HCT116 (cell line): ENCODE measurements around the gene LRRC15. TPM values are rescaled to one million over a fixed set of nuclear protein-coding genes. Genes with fewer than 3 reads are reported as not detected.

Experiments used
- ATAC-seq: fragments of 200-7000 bp; cut with Tn5 transposase; 2 replicates; pipeline ENCODE4 v1.9.1; 2020; ENCODE audit warnings: mild to moderate bottlenecking, moderate library complexity
- BruUV-seq: library from RNA; stranded (reverse); fragments of 400-500 nt; replicated peaks from 2 replicates; lab custom pipeline; 2021; lab: Mats Ljungman, UMichigan
- CTCF ChIA-PET: fragments of 300-600 bp; sonication (Branson Sonifier 250); formaldehyde crosslinking; loops from one replicate; lab custom pipeline; 2021; ENCODE audit warnings: antibody characterized with exemption; lab: Charles Lee
- POLR2A ChIA-PET: fragments of 300-600, 350-600 bp; sonication (Branson Sonifier 250); formaldehyde crosslinking; loops from one replicate; lab custom pipeline; 2021; ENCODE audit warnings: antibody characterized with exemption; lab: Charles Lee
- RAD21 ChIA-PET, 2 experiments: fragments of 300-600 bp; sonication (Branson Sonifier 250); formaldehyde crosslinking; loops; one replicate each; lab custom pipeline; 2023; ENCODE audit warnings: low total read pairs in 2 of 2; ENCODE audit not compliant: uncharacterized antibody in 2 of 2, unreplicated experiment in 2 of 2, low non-redundant PET in 1 of 2; lab: Charles Lee
- DNase-seq: peaks from one replicate; pipeline ENCODE4 v3.0.0-alpha.2; 2010; ENCODE audit warnings: low read depth, low spot score
- H2AFZ ChIP-seq: fragments of 200-600 bp; shearing (Covaris generic), sonication (generic); 2 replicates; pipeline ENCODE4 v1.6.1; 2017; ENCODE audit warnings: low read depth, mixed run types, mixed read lengths, antibody characterized with exemption, low read length; ENCODE audit not compliant: poor library complexity, severe bottlenecking
- H3K27ac ChIP-seq: 2 replicates; pipeline ENCODE4 v1.5.1; 2012; ENCODE audit warnings: low read depth, low read length
- H3K27me3 ChIP-seq: fragments of 200-600 bp; sonication (generic); 2 replicates; pipeline ENCODE4 v1.6.1; 2016; ENCODE audit warnings: mixed run types, low read length, mixed read lengths; ENCODE audit not compliant: insufficient read depth
- H3K36me3 ChIP-seq, 2 experiments: fragments of 200-500 bp in 1 of 2; fragments of 200-600 bp in 1 of 2; sonication (Bioruptor generic) in 1 of 2; sonication (generic) in 1 of 2; 2 replicates each; pipeline versions ENCODE4 v1.5.1 to v1.6.1; 2014 to 2016; ENCODE audit warnings: low read length in 2 of 2, inconsistent platforms in 1 of 2, mixed read lengths in 1 of 2, mixed run types in 1 of 2; ENCODE audit not compliant: insufficient read depth in 2 of 2, control insufficient read depth in 1 of 2
- H3K4me1 ChIP-seq, 2 experiments: fragments of 200-600 bp in 1 of 2; sonication (generic) in 1 of 2; 2 replicates each; pipeline versions ENCODE4 v1.5.1 to v1.6.1; 2012 to 2017; ENCODE audit warnings: low read length in 2 of 2, inconsistent platforms in 1 of 2, mild to moderate bottlenecking in 1 of 2, mixed read lengths in 1 of 2, mixed run types in 1 of 2, moderate library complexity in 1 of 2; ENCODE audit not compliant: insufficient read depth in 2 of 2, control insufficient read depth in 1 of 2
- H3K4me2 ChIP-seq: fragments of 200-600 bp; sonication (generic); 2 replicates; pipeline ENCODE4 v1.6.1; 2017; ENCODE audit warnings: mixed run types, low read length, mixed read lengths
- H3K4me3 ChIP-seq, 2 experiments: fragments of 200-600 bp in 1 of 2; sonication (generic) in 1 of 2; replicated peaks in 1 of 2; 2 replicates each; pipeline ENCODE4 v1.5.1; 2011 to 2016; ENCODE audit warnings: low read length in 2 of 2, control low read depth in 1 of 2, low read depth in 1 of 2, mild to moderate bottlenecking in 1 of 2, mixed read lengths in 1 of 2, mixed run types in 1 of 2
- H3K79me2 ChIP-seq: fragments of 200-600 bp; sonication (generic); 2 replicates; pipeline ENCODE4 v1.6.1; 2017; ENCODE audit warnings: mild to moderate bottlenecking, mixed run types, low read length, moderate library complexity, mixed read lengths; ENCODE audit not compliant: insufficient read depth
- H3K9ac ChIP-seq: fragments of 200-600 bp; sonication (generic); 2 replicates; pipeline ENCODE4 v1.6.1; 2016; ENCODE audit warnings: low read length, mixed read lengths
- H3K9me2 ChIP-seq: fragments of 200-600 bp; sonication (generic), shearing (Covaris generic); 2 replicates; pipeline ENCODE4 v1.6.1; 2017; ENCODE audit warnings: mixed run types, mild to moderate bottlenecking, moderate library complexity; ENCODE audit not compliant: insufficient read depth
- H3K9me3 ChIP-seq, 2 experiments: fragments of 200-500 bp in 1 of 2; fragments of 200-600 bp in 1 of 2; sonication (Bioruptor generic) in 1 of 2; sonication (generic) in 1 of 2; 2 replicates each; pipeline ENCODE4 v1.6.1; 2014 to 2017; ENCODE audit warnings: low read length in 2 of 2, mixed read lengths in 2 of 2, inconsistent platforms in 1 of 2, low read depth in 1 of 2, mild to moderate bottlenecking in 1 of 2, mixed run types in 1 of 2, moderate library complexity in 1 of 2; ENCODE audit not compliant: control insufficient read depth in 1 of 2, insufficient read depth in 1 of 2
- H4K20me1 ChIP-seq: fragments of 200-600 bp; sonication (generic), shearing (Covaris generic); 2 replicates; pipeline ENCODE4 v1.6.1; 2017; ENCODE audit warnings: mixed run types, mild to moderate bottlenecking, moderate library complexity; ENCODE audit not compliant: insufficient read depth
- CBX3 ChIP-seq: IDR thresholded peaks from 2 replicates; pipeline ENCODE4 v1.6.1; 2012; ENCODE audit warnings: low read depth
- CEBPB ChIP-seq: IDR thresholded peaks from 2 replicates; pipeline ENCODE4 v1.6.1; 2012; ENCODE audit warnings: low read depth
- EGR1 ChIP-seq: IDR thresholded peaks from 2 replicates; pipeline ENCODE4 v1.6.1; 2012; ENCODE audit warnings: low read depth
- ELF1 ChIP-seq: IDR thresholded peaks from 2 replicates; pipeline ENCODE4 v1.6.1; 2012; ENCODE audit warnings: low read depth, borderline replicate concordance
- EZH2phosphoT487 ChIP-seq: fragments of 200-600 bp; IDR thresholded peaks from 2 replicates; pipeline ENCODE4 v1.6.1; 2018; ENCODE audit warnings: antibody characterized with exemption, borderline replicate concordance
- FOSL1 ChIP-seq: IDR thresholded peaks from 2 replicates; pipeline ENCODE4 v1.6.1; 2012; ENCODE audit warnings: low read depth
- JUND ChIP-seq: IDR thresholded peaks from 2 replicates; pipeline ENCODE4 v1.6.1; 2012
- POLR2A ChIP-seq: IDR thresholded peaks from 2 replicates; pipeline ENCODE4 v1.7.0; 2011; ENCODE audit warnings: borderline replicate concordance; ENCODE audit not compliant: insufficient read depth, insufficient read length; ENCODE audit errors: extremely low read depth
- POLR2AphosphoS5 ChIP-seq: IDR thresholded peaks from 2 replicates; pipeline ENCODE4 v1.6.1; 2011; ENCODE audit warnings: mild to moderate bottlenecking, low read depth, low read length, moderate library complexity
- RAD21 ChIP-seq: IDR thresholded peaks from 2 replicates; pipeline ENCODE4 v1.6.1; 2012; ENCODE audit warnings: low read depth, mild to moderate bottlenecking
- SIN3A ChIP-seq: IDR thresholded peaks from 2 replicates; pipeline ENCODE4 v1.6.1; 2012; ENCODE audit warnings: low read depth
- SP1 ChIP-seq: IDR thresholded peaks from 2 replicates; pipeline ENCODE4 v1.6.1; 2012; ENCODE audit warnings: low read depth
- TCF7L2 ChIP-seq: IDR thresholded peaks from 2 replicates; pipeline ENCODE4 v1.7.0; 2011; ENCODE audit warnings: borderline replicate concordance, inconsistent platforms; ENCODE audit not compliant: insufficient read depth, insufficient read length; ENCODE audit errors: extremely low read depth
- ZNF274 ChIP-seq: fragments of 200-500 bp; sonication (Bioruptor generic); IDR thresholded peaks from 2 replicates; pipeline ENCODE4 v1.6.1; 2014; ENCODE audit warnings: mild to moderate bottlenecking, low read depth, low read length, inconsistent platforms
- intact Hi-C: fragments of 100-400 bp; cut with micrococcal nuclease; formaldehyde crosslinking; loops from 2 replicates; pipeline ENCODE4 v1.10.0; 2022
- total RNA-seq: library from RNA; stranded (reverse); gene quantifications from one replicate; pipeline ENCODE4 v1.2.1, GENCODE V29; 2021; ENCODE audit not compliant: unreplicated experiment
- TF ChIP-seq, protein P1 (sequence below): IDR thresholded peaks from 2 replicates; pipeline ENCODE4 v1.6.1; 2012
- TF ChIP-seq, protein P2 (sequence below): IDR thresholded peaks from 2 replicates; pipeline ENCODE4 v1.6.1; 2011; ENCODE audit warnings: mild to moderate bottlenecking, low read length, moderate library complexity; ENCODE audit not compliant: insufficient replicate concordance; ENCODE audit errors: extremely low read depth
- TF ChIP-seq, protein P3 (sequence below), 3 experiments: fragments of 200-600 bp in 1 of 3; sonication (generic) in 1 of 3; IDR thresholded peaks in 2 of 3; conservative IDR thresholded peaks in 1 of 3; 2 replicates each; pipeline ENCODE4 v1.5.1; 2012 to 2017; ENCODE audit warnings: low read depth in 2 of 3, low read length in 2 of 3, antibody characterized with exemption in 1 of 3, borderline replicate concordance in 1 of 3, control low read depth in 1 of 3, mild to moderate bottlenecking in 1 of 3, mixed read lengths in 1 of 3, mixed run types in 1 of 3, moderate library complexity in 1 of 3; ENCODE audit not compliant: insufficient read depth in 1 of 3
- TF ChIP-seq, protein P4 (sequence below): IDR thresholded peaks from 2 replicates; pipeline ENCODE4 v1.6.1; 2012; ENCODE audit warnings: low read depth

The LRRC15 gene
- total RNA-seq, 1 experiment from 2014 or later = not detected

DNA sequence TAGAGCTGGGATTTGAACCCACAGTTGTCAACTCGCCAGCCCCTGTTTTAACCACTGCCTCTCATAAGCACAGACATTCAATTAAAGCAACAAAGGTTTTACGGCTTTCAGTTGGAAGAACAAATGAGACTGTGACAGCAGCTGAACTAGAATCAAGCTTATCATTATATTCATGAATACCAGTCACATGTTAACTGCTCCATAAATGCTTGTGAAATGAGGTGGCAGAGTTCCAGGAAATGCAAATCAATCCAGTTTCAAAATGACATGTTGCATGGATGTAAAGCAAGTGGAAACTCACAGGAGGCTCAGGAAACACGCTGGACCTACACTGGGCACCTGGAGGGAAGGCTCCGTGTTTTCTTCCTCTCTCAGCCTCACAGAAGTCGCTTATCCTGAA lies 25.7 kb upstream of the LRRC15 start:
- intact Hi-C loops = no loop called here
- POLR2A ChIA-PET = no interaction called here
- TF ChIP-seq EZH2phosphoT487 (no peak), RAD21 (no peak), POLR2AphosphoS5 (no peak), JUND (no peak), SIN3A (no peak), CBX3 (no peak), FOSL1 (no peak), ZNF274 (no peak), TCF7L2 (no peak), CEBPB (no peak), ELF1 (no peak), SP1 (no peak), EGR1 (no peak), POLR2A (no peak)
- TF ChIP-seq, protein P1, sequence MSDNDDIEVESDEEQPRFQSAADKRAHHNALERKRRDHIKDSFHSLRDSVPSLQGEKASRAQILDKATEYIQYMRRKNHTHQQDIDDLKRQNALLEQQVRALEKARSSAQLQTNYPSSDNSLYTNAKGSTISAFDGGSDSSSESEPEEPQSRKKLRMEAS = no peak
- TF ChIP-seq, protein P2, sequence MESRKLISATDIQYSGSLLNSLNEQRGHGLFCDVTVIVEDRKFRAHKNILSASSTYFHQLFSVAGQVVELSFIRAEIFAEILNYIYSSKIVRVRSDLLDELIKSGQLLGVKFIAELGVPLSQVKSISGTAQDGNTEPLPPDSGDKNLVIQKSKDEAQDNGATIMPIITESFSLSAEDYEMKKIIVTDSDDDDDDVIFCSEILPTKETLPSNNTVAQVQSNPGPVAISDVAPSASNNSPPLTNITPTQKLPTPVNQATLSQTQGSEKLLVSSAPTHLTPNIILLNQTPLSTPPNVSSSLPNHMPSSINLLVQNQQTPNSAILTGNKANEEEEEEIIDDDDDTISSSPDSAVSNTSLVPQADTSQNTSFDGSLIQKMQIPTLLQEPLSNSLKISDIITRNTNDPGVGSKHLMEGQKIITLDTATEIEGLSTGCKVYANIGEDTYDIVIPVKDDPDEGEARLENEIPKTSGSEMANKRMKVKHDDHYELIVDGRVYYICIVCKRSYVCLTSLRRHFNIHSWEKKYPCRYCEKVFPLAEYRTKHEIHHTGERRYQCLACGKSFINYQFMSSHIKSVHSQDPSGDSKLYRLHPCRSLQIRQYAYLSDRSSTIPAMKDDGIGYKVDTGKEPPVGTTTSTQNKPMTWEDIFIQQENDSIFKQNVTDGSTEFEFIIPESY = no peak
- TF ChIP-seq, protein P3, sequence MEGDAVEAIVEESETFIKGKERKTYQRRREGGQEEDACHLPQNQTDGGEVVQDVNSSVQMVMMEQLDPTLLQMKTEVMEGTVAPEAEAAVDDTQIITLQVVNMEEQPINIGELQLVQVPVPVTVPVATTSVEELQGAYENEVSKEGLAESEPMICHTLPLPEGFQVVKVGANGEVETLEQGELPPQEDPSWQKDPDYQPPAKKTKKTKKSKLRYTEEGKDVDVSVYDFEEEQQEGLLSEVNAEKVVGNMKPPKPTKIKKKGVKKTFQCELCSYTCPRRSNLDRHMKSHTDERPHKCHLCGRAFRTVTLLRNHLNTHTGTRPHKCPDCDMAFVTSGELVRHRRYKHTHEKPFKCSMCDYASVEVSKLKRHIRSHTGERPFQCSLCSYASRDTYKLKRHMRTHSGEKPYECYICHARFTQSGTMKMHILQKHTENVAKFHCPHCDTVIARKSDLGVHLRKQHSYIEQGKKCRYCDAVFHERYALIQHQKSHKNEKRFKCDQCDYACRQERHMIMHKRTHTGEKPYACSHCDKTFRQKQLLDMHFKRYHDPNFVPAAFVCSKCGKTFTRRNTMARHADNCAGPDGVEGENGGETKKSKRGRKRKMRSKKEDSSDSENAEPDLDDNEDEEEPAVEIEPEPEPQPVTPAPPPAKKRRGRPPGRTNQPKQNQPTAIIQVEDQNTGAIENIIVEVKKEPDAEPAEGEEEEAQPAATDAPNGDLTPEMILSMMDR (IDR thresholded peaks at IDR 0.05 in 2 of 3, conservative IDR thresholded peaks at IDR 0.05 in 1 of 3; ENCODE audit: borderline replicate concordance in 1 of 3, insufficient read depth in 1 of 3, low read depth in 2 of 3, low read length in 2 of 3) = no peak
- TF ChIP-seq, protein P4, sequence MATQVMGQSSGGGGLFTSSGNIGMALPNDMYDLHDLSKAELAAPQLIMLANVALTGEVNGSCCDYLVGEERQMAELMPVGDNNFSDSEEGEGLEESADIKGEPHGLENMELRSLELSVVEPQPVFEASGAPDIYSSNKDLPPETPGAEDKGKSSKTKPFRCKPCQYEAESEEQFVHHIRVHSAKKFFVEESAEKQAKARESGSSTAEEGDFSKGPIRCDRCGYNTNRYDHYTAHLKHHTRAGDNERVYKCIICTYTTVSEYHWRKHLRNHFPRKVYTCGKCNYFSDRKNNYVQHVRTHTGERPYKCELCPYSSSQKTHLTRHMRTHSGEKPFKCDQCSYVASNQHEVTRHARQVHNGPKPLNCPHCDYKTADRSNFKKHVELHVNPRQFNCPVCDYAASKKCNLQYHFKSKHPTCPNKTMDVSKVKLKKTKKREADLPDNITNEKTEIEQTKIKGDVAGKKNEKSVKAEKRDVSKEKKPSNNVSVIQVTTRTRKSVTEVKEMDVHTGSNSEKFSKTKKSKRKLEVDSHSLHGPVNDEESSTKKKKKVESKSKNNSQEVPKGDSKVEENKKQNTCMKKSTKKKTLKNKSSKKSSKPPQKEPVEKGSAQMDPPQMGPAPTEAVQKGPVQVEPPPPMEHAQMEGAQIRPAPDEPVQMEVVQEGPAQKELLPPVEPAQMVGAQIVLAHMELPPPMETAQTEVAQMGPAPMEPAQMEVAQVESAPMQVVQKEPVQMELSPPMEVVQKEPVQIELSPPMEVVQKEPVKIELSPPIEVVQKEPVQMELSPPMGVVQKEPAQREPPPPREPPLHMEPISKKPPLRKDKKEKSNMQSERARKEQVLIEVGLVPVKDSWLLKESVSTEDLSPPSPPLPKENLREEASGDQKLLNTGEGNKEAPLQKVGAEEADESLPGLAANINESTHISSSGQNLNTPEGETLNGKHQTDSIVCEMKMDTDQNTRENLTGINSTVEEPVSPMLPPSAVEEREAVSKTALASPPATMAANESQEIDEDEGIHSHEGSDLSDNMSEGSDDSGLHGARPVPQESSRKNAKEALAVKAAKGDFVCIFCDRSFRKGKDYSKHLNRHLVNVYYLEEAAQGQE = no peak

More for the DNA sequence above, 25.7 kb upstream of the LRRC15 start:
- RAD21 ChIA-PET = no interaction called here
- ATAC-seq (no peak), DNase-seq (no peak)
- H3K4me3 ChIP-seq = no peak overlapping the region
- H3K9ac ChIP-seq = no peak overlapping the region
- no peaks in the 10 kb centered on the region for H3K9me2 ChIP-seq
- no peaks in the 10 kb centered on the region for H3K4me1 ChIP-seq
- H3K4me2 ChIP-seq = no peak overlapping the region
- H3K36me3 ChIP-seq = no peaks in the 10 kb centered on the region
- CTCF ChIA-PET = interaction anchor here (1.4 to 1.5 kb wide), 2 partner anchors 51 to 77 kb away, joined by 3 to 7 read pairs; no protein-coding TSS in a partner anchor
- H2AFZ ChIP-seq = no peak overlapping the region
- H4K20me1 ChIP-seq = no peaks in the 10 kb centered on the region
- BruUV-seq = no TSS peak
- no peak overlapping the region for H3K27ac ChIP-seq
- no peaks in the 10 kb centered on the region for H3K27me3 ChIP-seq
- no peaks in the 10 kb centered on the region for H3K79me2 ChIP-seq
- peaks cover 0 to 6% of the 10 kb centered on the region in 2 experiments; a peak in 2 of 4 replicates for H3K9me3 ChIP-seq
